ENCODE measurements around the gene IRS2. TPM values are rescaled to one million over a fixed set of nuclear protein-coding genes. Genes with fewer than 3 reads are reported as not detected.
A peak's percentile ranks its signal among the peaks of the same experiment; 100 is the strongest.

IRS2 gene
- total and polyA plus RNA-seq, 2 of the 8 experiments (the other 6 are each of a cell fraction or from before 2014, with no cell fraction given), result 2.6 to 17.0 TPM

DNA sequence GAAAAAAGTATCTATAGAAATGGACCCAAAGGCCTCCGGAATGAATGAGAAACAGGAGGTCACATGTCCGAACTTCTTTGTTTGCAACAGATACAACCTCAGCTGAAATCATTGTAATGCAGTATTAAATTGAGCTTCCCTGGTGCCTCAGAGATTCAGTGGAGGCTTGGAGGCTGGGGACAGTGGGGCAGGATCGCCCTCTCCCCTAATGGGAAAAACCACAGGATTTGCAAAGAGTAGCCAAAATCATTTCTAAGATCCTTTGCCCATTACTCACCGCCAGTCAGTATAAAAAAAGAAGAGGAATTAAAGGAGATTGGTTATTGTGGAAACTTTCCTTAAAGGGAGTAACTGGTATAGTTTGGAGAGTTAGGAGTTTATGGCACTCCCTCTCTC is 30.4 kb upstream of the IRS2 start:
- Histone ChIP-seq H3K4ac (replicated peaks; ENCODE audit: insufficient read length, low read depth, low read length) (no peak overlapping the region), H3K9me3 (ENCODE audit: insufficient read depth in 2 of 2, low read depth in 1 of 2, low read length in 1 of 2) (no peaks in the 10 kb centered on the region), H2BK120ac (replicated peaks; ENCODE audit: low read depth, low read length) (no peak overlapping the region), H3K36me3 (ENCODE audit: control insufficient read depth in 2 of 4, insufficient read depth in 4 of 4, low read length in 3 of 4) (no peaks in the 10 kb centered on the region), H3K23ac (ENCODE audit: insufficient read length) (no peak overlapping the region), H3K4me2 (ENCODE audit: insufficient read depth in 1 of 2, low read depth in 2 of 2, low read length in 2 of 2) (peak overlapping the region in 1 of 2 experiments; percentile 45; a peak in 2 of 4 replicates), H2AK5ac (ENCODE audit: low read depth, low read length) (peak overlapping the region; percentile 0; the same call in 1 of the 2 replicates), H3K27me3 (replicated peaks in 1 of 4; ENCODE audit: control insufficient read depth in 3 of 4, extremely low read depth in 1 of 4, insufficient read depth in 3 of 4, low read length in 3 of 4) (no peaks in the 10 kb centered on the region; a peak in 1 of 7 replicates), H3K79me2 (ENCODE audit: control insufficient read depth in 1 of 2, insufficient read depth in 2 of 2, low read length in 2 of 2) (no peaks in the 10 kb centered on the region), H3K27ac (ENCODE audit: low read depth, low read length) (peak overlapping the region; percentile 39; the same call in 1 of the 2 replicates), H2BK15ac (ENCODE audit: low read length) (no peak overlapping the region), H4K20me1 (replicated peaks in 1 of 2; ENCODE audit: control insufficient read depth in 1 of 2, insufficient read depth in 2 of 2, low read length in 2 of 2) (no peaks in the 10 kb centered on the region), H3K4me3 (ENCODE audit: extremely low read depth in 1 of 4, insufficient read depth in 2 of 4, low read depth in 3 of 4, low read length in 4 of 4) (peak overlapping the region in 1 of 4 experiments; percentile 5; a peak in 1 of 8 replicates), H3K9ac (replicated peaks in 1 of 4; ENCODE audit: extremely low read depth in 1 of 4, low read depth in 3 of 4, low read length in 3 of 4) (no peak overlapping the region), H3K4me1 (replicated peaks in 1 of 4; ENCODE audit: control insufficient read depth in 3 of 4, insufficient read depth in 4 of 4, low read length in 3 of 4) (peaks cover 0 to 7% (median 5%) of the 10 kb centered on the region in 4 experiments; a peak in 2 of 7 replicates), H2BK20ac (ENCODE audit: low read length) (no peak overlapping the region), H3K18ac (ENCODE audit: extremely low read depth, low read length) (no peak overlapping the region), H3K23me2 (ENCODE audit: low read depth, low read length) (no peaks in the 10 kb centered on the region), H4K5ac (ENCODE audit: insufficient read length, low read depth, low read length) (no peak overlapping the region), H2AFZ (ENCODE audit: low read length) (no peak overlapping the region), H2BK12ac (ENCODE audit: low read depth, low read length) (no peak overlapping the region), H3K56ac (replicated peaks; ENCODE audit: insufficient read length, low read depth, low read length) (no peak overlapping the region), H4K91ac (replicated peaks; ENCODE audit: insufficient read length, low read length) (no peak overlapping the region), H3K79me1 (ENCODE audit: low read depth, low read length) (no peaks in the 10 kb centered on the region), H2BK5ac (ENCODE audit: low read depth, low read length) (no peak overlapping the region), H4K8ac (ENCODE audit: extremely low read depth, insufficient read depth, low read length) (no peak overlapping the region), H3K14ac (ENCODE audit: insufficient read length) (no peak overlapping the region)
- DNase-seq (ENCODE audit: low read depth in 1 of 2, low spot score in 2 of 2) (no peak), FAIRE-seq (no peak)
- WGBS, 2 experiments (ENCODE audit: extremely low coverage in 1 of 2, insufficient coverage in 1 of 2, insufficient read length in 1 of 2, insufficient replicate concordance in 2 of 2, low coverage in 1 of 2, low lambda C conversion rate in 2 of 2, missing lambda C conversion rate in 1 of 2), result 68% methylated on average over 4 of the region's 4 CpGs; no CpG with 5 or more reads in 1 of the 2 experiments
- TF ChIP-seq, protein P1, sequence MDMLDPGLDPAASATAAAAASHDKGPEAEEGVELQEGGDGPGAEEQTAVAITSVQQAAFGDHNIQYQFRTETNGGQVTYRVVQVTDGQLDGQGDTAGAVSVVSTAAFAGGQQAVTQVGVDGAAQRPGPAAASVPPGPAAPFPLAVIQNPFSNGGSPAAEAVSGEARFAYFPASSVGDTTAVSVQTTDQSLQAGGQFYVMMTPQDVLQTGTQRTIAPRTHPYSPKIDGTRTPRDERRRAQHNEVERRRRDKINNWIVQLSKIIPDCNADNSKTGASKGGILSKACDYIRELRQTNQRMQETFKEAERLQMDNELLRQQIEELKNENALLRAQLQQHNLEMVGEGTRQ (IDR thresholded peaks at IDR 0.05; ENCODE audit: low read length), result peak; percentile 30; the same call in 1 of the 2 replicates
- TF ChIP-seq SP1 (IDR thresholded peaks at IDR 0.05; ENCODE audit: low read depth, low read length), result no peak
- ChIA-PET CTCF (ENCODE audit: partially characterized antibody) (no interaction called here), POLR2A (ENCODE audit: partially characterized antibody) (no interaction called here)

All from H1 (cell line).